DND-41 (cell line): Measurements from ENCODE around the gene EID2.

Experiments used
- CTCF ChIP-seq: IDR thresholded peaks from 2 replicates; pipeline ENCODE4 v1.5.1; 2012; ENCODE audit warnings: borderline replicate concordance, low read length, moderate library complexity, mild to moderate bottlenecking; ENCODE audit not compliant: poor library complexity, severe bottlenecking; ENCODE audit errors: extremely low read depth
- EZH2 ChIP-seq: IDR thresholded peaks from 3 replicates; pipeline ENCODE4 v1.6.1; 2012; ENCODE audit warnings: borderline replicate concordance, low read depth, mild to moderate bottlenecking, moderate library complexity, low read length, inconsistent platforms; ENCODE audit not compliant: severe bottlenecking

- TF ChIP-seq CTCF (no peak), EZH2 (no peak)
Measured at GRCh38 chr19:39501340-39501739, 38.6 kb downstream of the EID2 start.
